AG08395 (cell line): Measurements from ENCODE around the gene CPM.
A peak's percentile ranks its signal among the peaks of the same experiment; 100 is the strongest.

ENCODE experiments used
- DNase-seq: peaks from one replicate; pipeline ENCODE4 v3.0.0; 2012; ENCODE audit warnings: mixed read lengths, low spot score

Gene CPM

DNA sequence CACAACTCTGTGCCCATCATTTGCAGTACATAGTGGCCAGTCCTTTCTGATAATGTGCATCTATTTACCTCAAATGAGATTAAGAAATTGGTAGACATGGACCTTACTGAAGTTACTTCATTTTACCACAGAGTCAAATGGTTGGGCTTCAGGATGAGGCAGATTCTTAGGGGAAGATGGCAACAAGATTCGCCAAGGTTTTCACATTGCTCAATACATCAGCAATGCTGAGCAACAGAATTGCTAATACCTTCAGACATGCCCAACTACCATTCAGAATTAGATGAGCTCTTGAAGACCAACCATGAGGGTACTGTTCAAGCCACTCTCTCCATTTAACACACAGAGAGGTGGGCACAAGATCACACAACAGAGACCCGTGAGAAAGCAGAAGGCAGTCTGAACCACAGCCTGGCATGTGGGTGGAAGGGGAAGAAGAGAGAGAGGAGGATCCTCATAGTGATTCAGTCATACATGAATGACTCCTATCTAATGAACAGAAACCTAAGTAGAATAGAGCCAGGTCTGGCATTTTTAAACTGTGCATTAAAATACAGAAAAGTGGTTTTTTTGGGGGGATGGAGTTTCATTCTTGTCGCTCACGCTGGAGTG is 28.5 kb downstream of the CPM start:
- no peak for DNase-seq

DNA sequence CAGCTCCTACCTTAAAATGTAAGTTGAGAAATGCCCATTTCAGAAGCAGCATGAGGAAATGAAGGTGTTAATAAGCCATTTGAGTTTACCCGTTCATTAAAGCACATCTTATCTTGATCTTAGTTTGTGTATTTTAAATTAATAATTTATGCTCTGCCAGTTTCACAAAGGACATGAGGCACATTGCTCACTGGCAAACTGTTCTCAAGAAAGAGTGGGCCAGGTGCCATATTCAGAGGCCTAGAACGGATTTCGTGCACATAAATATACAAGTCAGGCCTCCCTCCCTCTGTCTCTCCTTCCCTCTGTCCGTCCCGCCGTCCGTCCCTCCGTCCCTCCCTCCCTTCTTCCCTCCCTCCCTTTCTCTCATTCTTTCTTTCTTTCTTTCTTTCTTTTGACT is 29.5 kb downstream of the CPM start:
- DNase-seq, result no peak

GRCh38 chr12:68901551-68901950 is 31.4 kb downstream of the CPM start:
- DNase-seq, result no peak

- DNase-seq, result no peak
Observed at GRCh38 chr12:68901145-68901544, 31.8 kb downstream of the CPM start.

DNA sequence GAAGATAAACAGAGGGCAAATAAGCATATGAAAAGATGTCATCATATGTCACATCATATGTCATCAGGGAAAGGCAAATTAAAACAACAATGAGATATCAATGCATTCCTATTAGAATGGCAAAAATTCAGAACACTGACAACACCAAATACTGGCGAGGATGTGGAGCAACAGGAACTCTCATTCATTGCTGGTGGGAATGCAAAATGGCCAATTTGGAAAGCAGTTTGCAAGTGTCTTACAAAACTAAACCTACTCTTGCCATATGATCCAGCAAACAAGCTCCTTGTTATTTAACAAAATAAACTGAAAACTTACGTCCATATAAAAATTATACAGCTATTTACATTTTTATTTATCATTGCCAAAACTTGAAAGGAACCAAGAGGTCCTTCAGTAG is 32.7 kb downstream of the CPM start:
- no peak for DNase-seq

DNA sequence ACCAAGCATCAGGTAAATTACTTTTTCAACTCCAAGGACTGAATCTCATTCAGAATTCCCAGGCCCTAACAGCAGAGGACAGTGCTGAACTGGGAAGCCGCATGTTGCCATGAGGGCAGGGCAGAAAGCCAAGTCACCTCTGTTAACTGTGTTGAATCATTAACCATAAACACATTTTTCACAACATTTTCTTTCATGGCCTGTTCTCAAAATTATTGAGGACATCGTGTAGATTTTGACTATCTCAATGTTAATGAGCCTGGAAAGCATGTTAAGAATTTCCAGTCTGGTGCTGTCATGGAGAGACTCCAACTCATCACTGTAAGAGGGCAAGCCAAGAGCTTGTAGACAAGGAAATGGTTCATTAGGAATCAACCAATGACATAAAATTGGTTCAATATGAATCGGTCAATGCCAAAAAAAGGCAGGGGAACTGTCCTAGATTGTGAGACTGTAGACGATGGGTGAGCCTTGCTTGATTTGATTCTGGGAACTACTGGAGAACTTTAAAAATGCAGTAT is 33.7 kb downstream of the CPM start:
- peak; percentile 85 for DNase-seq

DNA sequence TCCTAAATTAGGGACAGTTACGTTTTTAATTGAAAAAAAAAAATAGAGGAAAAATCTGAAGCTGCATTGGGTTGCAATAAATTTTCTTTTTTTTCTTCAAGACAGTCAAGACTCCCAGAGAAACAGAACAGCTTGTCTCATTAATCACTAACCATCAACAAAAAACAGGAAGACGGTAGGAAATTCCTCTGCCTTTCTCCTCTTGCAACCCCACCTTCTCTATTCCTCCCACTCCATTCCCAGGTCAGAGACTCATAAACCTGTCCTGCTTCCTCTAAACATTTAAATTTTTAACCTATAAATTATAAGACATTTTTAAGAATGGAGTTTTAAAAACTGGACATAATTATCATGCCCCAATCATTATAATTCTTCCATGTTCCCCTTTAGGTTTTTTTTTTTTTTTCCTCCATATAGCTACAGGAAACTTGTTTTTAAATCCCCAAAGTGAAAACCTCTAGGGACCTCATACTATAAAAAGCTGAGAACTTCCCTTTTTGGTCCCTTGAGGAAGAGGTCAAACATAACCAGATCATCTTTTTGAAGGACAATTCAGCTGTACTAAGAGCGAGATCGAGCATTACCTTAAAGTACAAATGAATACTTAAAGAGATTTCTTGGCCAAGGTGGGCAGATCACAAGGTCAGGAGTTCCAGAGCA is 36.0 kb downstream of the CPM start:
- no peak for DNase-seq

DNA sequence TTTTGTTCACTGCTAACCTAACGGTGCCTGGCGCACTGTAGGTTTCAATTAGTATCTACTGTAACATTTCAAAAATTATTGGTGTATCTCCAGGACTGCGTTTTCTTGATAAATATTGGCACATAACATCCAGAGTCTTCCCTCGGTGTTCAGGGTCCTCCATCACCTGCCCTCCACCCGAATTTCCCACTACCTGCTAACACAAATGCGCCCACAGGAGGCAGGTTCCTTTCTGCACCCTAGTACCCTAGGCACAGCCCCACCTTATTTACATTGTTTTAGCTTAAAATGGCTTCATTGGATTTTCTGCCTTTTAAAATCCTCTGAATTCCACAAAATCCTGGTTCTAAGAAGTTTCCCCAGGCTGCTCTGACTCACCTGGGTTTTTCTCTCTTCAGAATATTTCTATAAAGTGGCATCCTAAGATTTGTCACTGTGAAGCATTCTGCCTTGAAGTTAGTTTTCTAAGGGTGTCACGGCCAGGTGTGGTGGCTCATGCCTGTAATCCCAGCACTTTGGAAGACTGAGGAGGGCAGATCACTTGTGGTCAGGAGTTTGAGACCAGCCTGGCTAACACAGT is 38.6 kb downstream of the CPM start:
- DNase-seq, result no peak

GRCh38 chr12:68893741-68894140 is 39.2 kb downstream of the CPM start:
- no peak for DNase-seq

DNA sequence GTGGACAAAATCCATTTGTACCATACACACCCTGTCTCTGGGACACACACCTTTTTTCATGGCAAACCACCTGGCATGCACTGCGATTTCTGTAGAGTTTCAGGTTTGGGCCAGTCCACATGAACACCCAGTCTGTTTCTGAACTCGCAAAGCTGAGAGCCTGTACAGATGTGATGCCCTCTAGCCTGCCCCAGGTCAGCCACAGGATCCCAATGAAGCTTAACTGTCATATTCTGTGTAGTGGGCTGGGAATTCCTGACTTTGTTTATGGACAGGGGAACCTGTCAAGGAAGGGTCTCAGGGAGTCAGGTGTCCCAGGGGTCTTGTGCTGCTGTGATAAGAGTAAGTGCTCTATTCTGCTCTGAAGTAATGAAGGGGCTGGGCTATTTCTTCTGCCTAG is 39.8 kb downstream of the CPM start:
- DNase-seq, result no peak

DNA sequence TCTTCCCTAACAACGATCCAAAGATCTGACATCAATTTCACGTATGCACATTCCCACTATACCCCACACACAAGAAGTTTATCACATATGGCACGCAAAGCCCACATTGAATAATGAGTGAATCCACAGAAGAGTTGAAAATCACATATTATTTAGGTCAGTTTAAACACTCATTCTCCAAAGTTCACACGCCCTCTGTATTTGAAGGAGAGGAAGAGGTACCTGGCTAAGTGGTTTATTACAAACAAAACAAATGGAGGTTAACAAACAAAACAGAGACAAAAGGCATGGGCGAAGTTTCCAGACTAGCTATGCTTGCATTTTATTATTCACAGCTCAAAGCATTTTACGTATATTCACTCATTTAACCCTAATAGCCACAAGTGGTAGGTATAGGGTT is 41.8 kb downstream of the CPM start:
- DNase-seq, result no peak

GRCh38 chr12:68890701-68891113 is 42.3 kb downstream of the CPM start:
- no peak for DNase-seq

- no peak for DNase-seq
Observed at GRCh38 chr12:68888243-68888642, 44.7 kb downstream of the CPM start.

- no peak for DNase-seq
Observed at GRCh38 chr12:68887641-68888040, 45.3 kb downstream of the CPM start.

GRCh38 chr12:68886636-68887572 is 46.1 kb downstream of the CPM start:
- DNase-seq, result no peak

DNA sequence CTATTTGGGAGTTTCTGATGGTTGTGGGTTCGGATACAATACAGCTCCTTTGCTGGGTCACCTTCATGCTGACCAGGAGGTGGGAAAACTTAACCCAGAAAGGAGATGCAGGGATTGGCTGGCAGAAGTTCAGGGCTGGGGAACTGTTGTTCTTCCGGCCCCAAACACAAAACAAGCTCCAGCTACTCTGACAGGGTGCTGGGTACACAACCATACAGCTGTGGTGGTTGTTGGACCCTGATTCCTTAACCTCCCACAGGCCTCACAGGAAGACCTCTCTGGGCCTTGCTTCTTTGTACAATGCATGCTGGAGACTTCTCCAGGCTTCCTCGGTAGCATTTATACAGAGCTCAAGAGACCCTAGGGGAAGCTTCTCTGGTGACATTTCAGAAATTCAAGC is 47.6 kb downstream of the CPM start:
- DNase-seq, result no peak

DNA sequence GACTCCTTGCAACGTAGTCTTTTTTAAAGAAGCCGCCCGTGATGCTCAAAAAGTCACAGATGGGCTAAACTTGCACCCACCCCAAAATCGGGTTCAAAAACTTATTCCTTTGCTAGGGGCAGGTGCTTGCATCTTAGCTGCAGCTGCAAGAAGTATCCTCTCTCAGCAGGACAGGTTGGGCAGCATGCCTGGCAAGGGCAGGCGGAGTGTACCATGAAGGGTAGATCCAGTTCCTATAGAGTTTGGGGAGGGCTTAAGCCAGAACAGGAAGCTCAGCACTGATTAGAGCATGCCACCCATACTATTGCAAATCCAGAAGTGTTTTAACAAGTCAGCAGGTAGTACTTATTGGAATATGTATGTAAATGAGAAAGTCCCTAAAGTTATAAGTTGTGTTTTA is 48.7 kb downstream of the CPM start:
- no peak for DNase-seq

- no peak for DNase-seq
Observed at GRCh38 chr12:68883151-68883550, 49.8 kb downstream of the CPM start.

DNA sequence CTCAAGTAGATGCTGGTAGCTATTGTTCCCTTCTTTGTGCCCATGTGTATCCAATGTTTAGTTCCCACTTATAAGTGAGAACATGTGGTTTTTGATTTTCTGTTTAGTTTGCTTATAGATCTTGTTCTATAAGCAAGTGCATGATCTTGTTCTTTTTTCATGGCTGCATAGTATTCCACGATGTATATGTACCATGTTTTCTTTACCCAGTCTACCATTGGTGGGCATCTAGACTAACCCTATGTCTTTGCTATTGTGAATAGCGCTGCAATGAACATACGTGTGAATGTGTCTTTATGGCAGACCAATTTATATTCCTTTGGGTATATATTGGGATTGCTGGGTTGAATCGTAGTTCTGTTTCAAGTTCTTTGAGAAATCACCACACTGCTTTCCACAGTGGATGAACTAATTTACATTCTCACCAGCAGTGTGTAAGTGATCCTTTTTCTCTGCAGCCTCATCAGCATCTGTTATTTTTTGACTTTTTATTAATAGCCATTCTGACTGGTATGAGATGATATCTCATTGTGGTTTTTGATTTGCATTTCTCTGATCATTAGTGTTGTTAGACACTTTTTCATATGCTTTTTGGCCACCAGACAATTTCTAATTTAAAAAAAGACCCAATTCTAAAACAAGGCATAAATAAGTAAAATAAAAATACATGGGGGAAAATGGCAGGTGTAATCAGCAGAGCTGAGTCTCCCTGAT is 50.6 kb downstream of the CPM start:
- no peak for DNase-seq

- DNase-seq, result no peak
Observed at GRCh38 chr12:68880660-68881325, 52.2 kb downstream of the CPM start.

DNA sequence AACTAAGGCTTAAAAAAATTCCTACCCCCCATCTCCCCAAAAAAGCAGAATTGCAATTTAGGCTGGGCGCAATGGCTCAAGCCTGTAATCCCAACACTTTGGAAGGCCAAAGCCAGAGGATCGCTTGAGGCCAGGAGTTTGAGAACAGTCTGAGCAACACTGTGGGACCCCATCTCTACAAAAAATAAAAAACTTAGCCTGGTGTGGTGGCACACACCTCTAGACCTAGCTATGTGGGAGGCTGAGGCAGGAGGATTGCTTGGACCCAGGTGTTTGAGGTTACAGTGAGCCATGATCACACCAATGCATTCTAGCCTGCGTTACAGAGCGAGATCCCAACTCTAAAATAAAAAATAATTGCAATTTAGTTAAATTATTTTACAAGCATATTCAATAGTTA is 54.1 kb downstream of the CPM start:
- DNase-seq, result no peak
